ENCODE data around the gene PRR22. TPM values are rescaled to one million over a fixed set of nuclear protein-coding genes. Genes with fewer than 3 reads are reported as not detected.

PRR22 gene
- total and polyA plus RNA-seq, 9 of the 15 experiments (the other 6 are each of a cell fraction or from before 2014, with no cell fraction given) = 0.03 to 12.0 (median 2.0) TPM; not detected in 1

DNA sequence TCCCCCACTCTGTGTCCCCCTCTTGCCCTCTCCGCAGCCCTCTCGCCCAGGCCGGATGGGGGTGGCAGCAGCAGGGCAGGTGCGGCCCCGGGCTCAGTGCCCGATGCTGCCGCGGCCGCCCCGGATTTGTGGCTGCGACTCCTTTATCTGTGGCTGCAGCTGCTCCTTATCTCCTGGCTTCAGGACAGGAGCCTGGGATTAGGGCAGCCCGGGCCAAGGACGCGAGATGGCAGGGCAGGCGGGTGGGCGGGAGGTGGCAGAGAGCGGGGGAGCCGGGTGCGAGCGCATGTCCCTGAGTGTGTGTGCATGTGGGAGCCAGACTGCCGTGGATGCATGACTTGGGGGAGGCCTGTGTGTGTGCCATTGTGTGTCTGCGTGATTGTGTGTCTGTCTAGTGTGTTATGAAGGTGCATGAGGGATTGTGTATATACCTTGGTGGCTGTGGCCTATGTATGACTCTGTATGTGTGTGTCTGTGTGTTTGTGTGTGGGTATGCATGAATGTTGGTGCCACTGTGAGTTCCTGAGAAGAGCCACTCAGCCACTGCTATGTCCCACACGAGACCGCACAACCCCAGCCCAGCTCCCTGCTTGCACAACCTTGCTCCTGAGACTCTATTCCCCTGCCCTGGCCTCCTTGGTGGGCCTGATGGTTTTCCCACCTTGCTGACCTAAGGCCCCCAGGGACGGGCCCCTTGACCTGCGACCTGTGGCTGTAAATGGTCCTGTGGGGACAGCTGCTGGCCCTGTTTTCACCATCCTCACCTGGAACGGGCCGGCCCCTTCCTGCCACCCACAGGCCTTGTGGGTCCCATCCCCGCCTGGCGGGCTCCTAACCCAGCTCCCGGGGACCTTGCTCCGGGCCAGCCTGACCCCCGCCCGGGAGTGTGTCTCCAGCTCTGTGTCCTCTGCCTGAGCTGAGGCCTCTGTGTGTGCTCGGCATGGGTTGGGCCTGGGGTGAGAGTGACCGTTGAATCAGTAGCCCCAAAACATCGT, 15.0 kb upstream of the PRR22 start (continued):
- TF ChIP-seq, protein P1, sequence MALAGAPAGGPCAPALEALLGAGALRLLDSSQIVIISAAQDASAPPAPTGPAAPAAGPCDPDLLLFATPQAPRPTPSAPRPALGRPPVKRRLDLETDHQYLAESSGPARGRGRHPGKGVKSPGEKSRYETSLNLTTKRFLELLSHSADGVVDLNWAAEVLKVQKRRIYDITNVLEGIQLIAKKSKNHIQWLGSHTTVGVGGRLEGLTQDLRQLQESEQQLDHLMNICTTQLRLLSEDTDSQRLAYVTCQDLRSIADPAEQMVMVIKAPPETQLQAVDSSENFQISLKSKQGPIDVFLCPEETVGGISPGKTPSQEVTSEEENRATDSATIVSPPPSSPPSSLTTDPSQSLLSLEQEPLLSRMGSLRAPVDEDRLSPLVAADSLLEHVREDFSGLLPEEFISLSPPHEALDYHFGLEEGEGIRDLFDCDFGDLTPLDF (CRISPR knock-in tag; IDR thresholded peaks at IDR 0.05) = no peak
- TF ChIP-seq KHSRP (IDR thresholded peaks at IDR 0.05) = peak; percentile 61; the same call in 1 of the 2 replicates
- no peak for TF ChIP-seq ZZZ3 (IDR thresholded peaks at IDR 0.05)
- TF ChIP-seq, protein P2, sequence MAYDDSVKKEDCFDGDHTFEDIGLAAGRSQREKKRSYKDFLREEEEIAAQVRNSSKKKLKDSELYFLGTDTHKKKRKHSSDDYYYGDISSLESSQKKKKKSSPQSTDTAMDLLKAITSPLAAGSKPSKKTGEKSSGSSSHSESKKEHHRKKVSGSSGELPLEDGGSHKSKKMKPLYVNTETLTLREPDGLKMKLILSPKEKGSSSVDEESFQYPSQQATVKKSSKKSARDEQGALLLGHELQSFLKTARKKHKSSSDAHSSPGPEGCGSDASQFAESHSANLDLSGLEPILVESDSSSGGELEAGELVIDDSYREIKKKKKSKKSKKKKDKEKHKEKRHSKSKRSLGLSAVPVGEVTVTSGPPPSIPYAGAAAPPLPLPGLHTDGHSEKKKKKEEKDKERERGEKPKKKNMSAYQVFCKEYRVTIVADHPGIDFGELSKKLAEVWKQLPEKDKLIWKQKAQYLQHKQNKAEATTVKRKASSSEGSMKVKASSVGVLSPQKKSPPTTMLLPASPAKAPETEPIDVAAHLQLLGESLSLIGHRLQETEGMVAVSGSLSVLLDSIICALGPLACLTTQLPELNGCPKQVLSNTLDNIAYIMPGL (CRISPR knock-in tag; IDR thresholded peaks at IDR 0.05) = no peak
- TF ChIP-seq, protein P3, sequence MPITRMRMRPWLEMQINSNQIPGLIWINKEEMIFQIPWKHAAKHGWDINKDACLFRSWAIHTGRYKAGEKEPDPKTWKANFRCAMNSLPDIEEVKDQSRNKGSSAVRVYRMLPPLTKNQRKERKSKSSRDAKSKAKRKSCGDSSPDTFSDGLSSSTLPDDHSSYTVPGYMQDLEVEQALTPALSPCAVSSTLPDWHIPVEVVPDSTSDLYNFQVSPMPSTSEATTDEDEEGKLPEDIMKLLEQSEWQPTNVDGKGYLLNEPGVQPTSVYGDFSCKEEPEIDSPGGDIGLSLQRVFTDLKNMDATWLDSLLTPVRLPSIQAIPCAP (CRISPR knock-in tag; IDR thresholded peaks at IDR 0.05; ENCODE audit: borderline replicate concordance) = no peak
- peak; percentile 86 to 94 for TF ChIP-seq TRIM24 (IDR thresholded peaks at IDR 0.05)
- TF ChIP-seq, protein P4, sequence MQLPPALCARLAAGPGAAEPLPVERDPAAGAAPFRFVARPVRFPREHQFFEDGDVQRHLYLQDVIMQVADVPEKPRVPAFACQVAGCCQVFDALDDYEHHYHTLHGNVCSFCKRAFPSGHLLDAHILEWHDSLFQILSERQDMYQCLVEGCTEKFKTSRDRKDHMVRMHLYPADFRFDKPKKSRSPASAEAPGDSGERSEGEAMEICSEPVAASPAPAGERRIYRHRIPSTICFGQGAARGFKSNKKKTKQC (CRISPR knock-in tag; IDR thresholded peaks at IDR 0.05) = peak; percentile 78
- TF ChIP-seq ZNF347 (CRISPR knock-in tag; IDR thresholded peaks at IDR 0.05; ENCODE audit: low read depth) = no peak
- TF ChIP-seq, protein P5, sequence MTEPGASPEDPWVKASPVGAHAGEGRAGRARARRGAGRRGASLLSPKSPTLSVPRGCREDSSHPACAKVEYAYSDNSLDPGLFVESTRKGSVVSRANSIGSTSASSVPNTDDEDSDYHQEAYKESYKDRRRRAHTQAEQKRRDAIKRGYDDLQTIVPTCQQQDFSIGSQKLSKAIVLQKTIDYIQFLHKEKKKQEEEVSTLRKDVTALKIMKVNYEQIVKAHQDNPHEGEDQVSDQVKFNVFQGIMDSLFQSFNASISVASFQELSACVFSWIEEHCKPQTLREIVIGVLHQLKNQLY (CRISPR knock-in tag; conservative IDR thresholded peaks at IDR 0.05) = 0 out of 4 replicates have a peak, but pooled peaks of 1 of the 2 experiments have one; percentile 18
- TF ChIP-seq ZNF77 (CRISPR knock-in tag; IDR thresholded peaks at IDR 0.05) = no peak
- TF ChIP-seq, protein P6, sequence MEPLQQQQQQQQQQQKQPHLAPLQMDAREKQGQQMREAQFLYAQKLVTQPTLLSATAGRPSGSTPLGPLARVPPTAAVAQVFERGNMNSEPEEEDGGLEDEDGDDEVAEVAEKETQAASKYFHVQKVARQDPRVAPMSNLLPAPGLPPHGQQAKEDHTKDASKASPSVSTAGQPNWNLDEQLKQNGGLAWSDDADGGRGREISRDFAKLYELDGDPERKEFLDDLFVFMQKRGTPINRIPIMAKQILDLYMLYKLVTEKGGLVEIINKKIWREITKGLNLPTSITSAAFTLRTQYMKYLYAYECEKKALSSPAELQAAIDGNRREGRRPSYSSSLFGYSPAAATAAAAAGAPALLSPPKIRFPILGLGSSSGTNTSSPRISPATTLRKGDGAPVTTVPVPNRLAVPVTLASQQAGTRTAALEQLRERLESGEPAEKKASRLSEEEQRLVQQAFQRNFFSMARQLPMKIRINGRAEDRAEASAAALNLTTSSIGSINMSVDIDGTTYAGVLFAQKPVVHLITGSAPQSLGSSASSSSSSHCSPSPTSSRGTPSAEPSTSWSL (CRISPR knock-in tag; IDR thresholded peaks at IDR 0.05; ENCODE audit: borderline replicate concordance) = 0 out of 2 replicates have a peak, but pooled peaks have one; percentile 10
- TF ChIP-seq HNRNPUL1 (IDR thresholded peaks at IDR 0.05; ENCODE audit: low read length) = no peak
- TF ChIP-seq, protein P7, sequence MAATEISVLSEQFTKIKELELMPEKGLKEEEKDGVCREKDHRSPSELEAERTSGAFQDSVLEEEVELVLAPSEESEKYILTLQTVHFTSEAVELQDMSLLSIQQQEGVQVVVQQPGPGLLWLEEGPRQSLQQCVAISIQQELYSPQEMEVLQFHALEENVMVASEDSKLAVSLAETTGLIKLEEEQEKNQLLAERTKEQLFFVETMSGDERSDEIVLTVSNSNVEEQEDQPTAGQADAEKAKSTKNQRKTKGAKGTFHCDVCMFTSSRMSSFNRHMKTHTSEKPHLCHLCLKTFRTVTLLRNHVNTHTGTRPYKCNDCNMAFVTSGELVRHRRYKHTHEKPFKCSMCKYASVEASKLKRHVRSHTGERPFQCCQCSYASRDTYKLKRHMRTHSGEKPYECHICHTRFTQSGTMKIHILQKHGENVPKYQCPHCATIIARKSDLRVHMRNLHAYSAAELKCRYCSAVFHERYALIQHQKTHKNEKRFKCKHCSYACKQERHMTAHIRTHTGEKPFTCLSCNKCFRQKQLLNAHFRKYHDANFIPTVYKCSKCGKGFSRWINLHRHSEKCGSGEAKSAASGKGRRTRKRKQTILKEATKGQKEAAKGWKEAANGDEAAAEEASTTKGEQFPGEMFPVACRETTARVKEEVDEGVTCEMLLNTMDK (IDR thresholded peaks at IDR 0.05; ENCODE audit: borderline replicate concordance, insufficient read depth, low read depth, low read length, poor library complexity, severe bottlenecking) = no peak
- TF ChIP-seq KLF13 (tag; IDR thresholded peaks at IDR 0.05; ENCODE audit: borderline replicate concordance, low read depth) = no peak
- TF ChIP-seq FOXJ3 (CRISPR knock-in tag; IDR thresholded peaks at IDR 0.05) = no peak
- no peak for TF ChIP-seq MAFG (tag; conservative IDR thresholded peaks at IDR 0.05)

Measured in K562 (cell line).